OCI-LY7 (cell line): ENCODE data around the gene KAT2A. TPM values are rescaled to one million over a fixed set of nuclear protein-coding genes. Genes with fewer than 3 reads are reported as not detected.

ENCODE experiments used
- BruUV-seq: library from RNA; stranded (reverse); fragments of 400-500 nt; replicated peaks from 2 replicates; lab custom pipeline; 2021; lab: Mats Ljungman, UMichigan
- CTCF ChIA-PET: fragments of 300-600 bp; sonication (Branson Sonifier 250); formaldehyde crosslinking; loops from one replicate; lab custom pipeline; 2022; ENCODE audit warnings: antibody characterized with exemption; ENCODE audit not compliant: unreplicated experiment; lab: Charles Lee
- POLR2A ChIA-PET: fragments of 300-600 bp; sonication (Branson Sonifier 250); formaldehyde crosslinking; loops from one replicate; lab custom pipeline; 2022; ENCODE audit warnings: antibody characterized with exemption; lab: Charles Lee
- DNase-seq: peaks from one replicate; pipeline ENCODE4 v3.0.0-alpha.2; 2015; ENCODE audit warnings: low spot score
- H2AFZ ChIP-seq: fragments of 200-600 bp; sonication (generic), shearing (Covaris generic); 2 replicates; pipeline ENCODE4 v1.6.1; 2014; ENCODE audit warnings: mild to moderate bottlenecking, antibody characterized with exemption, low read length, moderate library complexity
- H3K27ac ChIP-seq: fragments of 200-600 bp; sonication (generic); 2 replicates; pipeline ENCODE4 v1.5.1; 2014; ENCODE audit warnings: mixed run types, low read depth, mild to moderate bottlenecking, moderate library complexity, low read length, inconsistent platforms; ENCODE audit not compliant: poor library complexity, severe bottlenecking
- H3K36me3 ChIP-seq: fragments of 200-600 bp; sonication (generic); 2 replicates; pipeline ENCODE4 v1.6.1; 2014; ENCODE audit warnings: mild to moderate bottlenecking, antibody characterized with exemption, low read length, moderate library complexity, mixed read lengths; ENCODE audit not compliant: insufficient read depth
- H3K4me1 ChIP-seq: fragments of 200-600 bp; sonication (generic); 2 replicates; pipeline ENCODE4 v1.5.1; 2014; ENCODE audit warnings: mild to moderate bottlenecking, low read length; ENCODE audit not compliant: insufficient read depth, poor library complexity, severe bottlenecking
- H3K4me2 ChIP-seq: fragments of 200-600 bp; sonication (generic); 2 replicates; pipeline ENCODE4 v1.6.1; 2014; ENCODE audit warnings: mild to moderate bottlenecking, low read length
- H3K4me3 ChIP-seq: fragments of 200-600 bp; sonication (generic); 2 replicates; pipeline ENCODE4 v1.5.1; 2014; ENCODE audit warnings: mild to moderate bottlenecking, low read depth, low read length; ENCODE audit not compliant: poor library complexity, severe bottlenecking
- H3K79me2 ChIP-seq: fragments of 200-600 bp; sonication (generic); 2 replicates; pipeline ENCODE4 v1.6.1; 2016; ENCODE audit warnings: low read depth, mild to moderate bottlenecking, low read length, moderate library complexity, mixed read lengths; ENCODE audit not compliant: insufficient read depth
- H3K9me2 ChIP-seq: fragments of 200-600 bp; sonication (generic); 2 replicates; pipeline ENCODE4 v1.6.1; 2016; ENCODE audit warnings: mild to moderate bottlenecking, low read length, mixed read lengths; ENCODE audit not compliant: insufficient read depth
- H3K9me3 ChIP-seq: fragments of 200-600 bp; sonication (generic); 2 replicates; pipeline ENCODE4 v1.6.1; 2014; ENCODE audit warnings: mild to moderate bottlenecking, mixed run types, low read length, mixed read lengths
- H4K20me1 ChIP-seq: fragments of 200-600 bp; sonication (generic); 2 replicates; pipeline ENCODE4 v1.6.1; 2014; ENCODE audit warnings: mild to moderate bottlenecking, antibody characterized with exemption, low read length, moderate library complexity, mixed read lengths; ENCODE audit not compliant: insufficient read depth
- EZH2phosphoT487 ChIP-seq: fragments of 200-600 bp; sonication (generic); IDR thresholded peaks from 2 replicates; pipeline ENCODE4 v1.6.1; 2018; ENCODE audit warnings: low read depth, borderline replicate concordance, mild to moderate bottlenecking, mixed run types, antibody characterized with exemption, low read length, moderate library complexity, mixed read lengths
- intact Hi-C: fragments of 100-400 bp; cut with micrococcal nuclease; formaldehyde crosslinking; loops from one replicate; pipeline ENCODE4 v1.10.0; 2022; ENCODE audit not compliant: unreplicated experiment
- total RNA-seq, 2 experiments: library from RNA; depleted of rRNA in 1 of 2; stranded (reverse); fragments of >200 nt in 1 of 2; shearing (Covaris generic) in 1 of 2; gene quantifications; 2 replicates each; pipeline ENCODE4 v1.2.3, GENCODE V29; 2014 to 2022
- TF ChIP-seq, protein P1 (sequence below): fragments of 200-600 bp; sonication (generic); conservative IDR thresholded peaks from 2 replicates; pipeline ENCODE4 v1.5.1; 2014; ENCODE audit warnings: mild to moderate bottlenecking, antibody characterized with exemption, low read length, moderate library complexity, mixed read lengths

KAT2A gene
- total RNA-seq, 2 experiments from 2014 or later: 73.0 to 89.8 TPM

DNA sequence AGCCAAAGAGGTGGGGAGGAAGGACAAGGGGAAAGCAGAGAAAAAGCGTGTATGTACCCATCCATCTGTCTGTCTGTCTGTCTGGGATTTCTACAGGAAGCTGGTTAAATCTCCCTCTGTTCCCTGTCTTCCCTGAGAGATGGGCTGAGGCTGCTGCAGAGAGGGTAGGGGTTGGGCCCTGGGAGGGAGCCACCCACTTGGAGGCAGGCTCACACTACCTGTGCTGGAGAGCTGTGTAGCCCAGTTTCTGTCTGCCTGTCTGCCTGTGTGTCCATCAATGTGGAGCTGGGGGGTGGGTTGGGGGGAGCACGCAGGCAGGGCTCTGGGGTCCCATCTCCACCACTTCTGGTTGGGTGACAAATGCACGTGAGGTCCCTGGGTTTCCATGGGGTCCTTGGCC is 52.2 kb downstream of the KAT2A start:
- intact Hi-C loops: loop anchor here (5.0 kb wide), 1 partner anchor 33 kb away; no protein-coding TSS in a partner anchor
- no peaks in the 10 kb centered on the region for H3K79me2 ChIP-seq
- BruUV-seq: no TSS peak
- POLR2A ChIA-PET: interaction anchor here (0.6 kb wide), 1 partner anchor 8 kb away, joined by 3 read pairs; no protein-coding TSS in a partner anchor
- H3K4me3 ChIP-seq: no peak overlapping the region
- no peaks in the 10 kb centered on the region for H3K9me3 ChIP-seq
- H3K9me2 ChIP-seq: no peaks in the 10 kb centered on the region
- no peak overlapping the region for H3K27ac ChIP-seq
- no peaks in the 10 kb centered on the region for H3K36me3 ChIP-seq
- DNase-seq: no peak
- H2AFZ ChIP-seq: no peak overlapping the region
- TF ChIP-seq EZH2phosphoT487: no peak
- TF ChIP-seq, protein P1, sequence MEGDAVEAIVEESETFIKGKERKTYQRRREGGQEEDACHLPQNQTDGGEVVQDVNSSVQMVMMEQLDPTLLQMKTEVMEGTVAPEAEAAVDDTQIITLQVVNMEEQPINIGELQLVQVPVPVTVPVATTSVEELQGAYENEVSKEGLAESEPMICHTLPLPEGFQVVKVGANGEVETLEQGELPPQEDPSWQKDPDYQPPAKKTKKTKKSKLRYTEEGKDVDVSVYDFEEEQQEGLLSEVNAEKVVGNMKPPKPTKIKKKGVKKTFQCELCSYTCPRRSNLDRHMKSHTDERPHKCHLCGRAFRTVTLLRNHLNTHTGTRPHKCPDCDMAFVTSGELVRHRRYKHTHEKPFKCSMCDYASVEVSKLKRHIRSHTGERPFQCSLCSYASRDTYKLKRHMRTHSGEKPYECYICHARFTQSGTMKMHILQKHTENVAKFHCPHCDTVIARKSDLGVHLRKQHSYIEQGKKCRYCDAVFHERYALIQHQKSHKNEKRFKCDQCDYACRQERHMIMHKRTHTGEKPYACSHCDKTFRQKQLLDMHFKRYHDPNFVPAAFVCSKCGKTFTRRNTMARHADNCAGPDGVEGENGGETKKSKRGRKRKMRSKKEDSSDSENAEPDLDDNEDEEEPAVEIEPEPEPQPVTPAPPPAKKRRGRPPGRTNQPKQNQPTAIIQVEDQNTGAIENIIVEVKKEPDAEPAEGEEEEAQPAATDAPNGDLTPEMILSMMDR: no peak
- H3K4me2 ChIP-seq: no peak overlapping the region
- H4K20me1 ChIP-seq: no peaks in the 10 kb centered on the region
- CTCF ChIA-PET: no interaction called here
- H3K4me1 ChIP-seq: peaks cover 20% of the 10 kb centered on the region

DNA sequence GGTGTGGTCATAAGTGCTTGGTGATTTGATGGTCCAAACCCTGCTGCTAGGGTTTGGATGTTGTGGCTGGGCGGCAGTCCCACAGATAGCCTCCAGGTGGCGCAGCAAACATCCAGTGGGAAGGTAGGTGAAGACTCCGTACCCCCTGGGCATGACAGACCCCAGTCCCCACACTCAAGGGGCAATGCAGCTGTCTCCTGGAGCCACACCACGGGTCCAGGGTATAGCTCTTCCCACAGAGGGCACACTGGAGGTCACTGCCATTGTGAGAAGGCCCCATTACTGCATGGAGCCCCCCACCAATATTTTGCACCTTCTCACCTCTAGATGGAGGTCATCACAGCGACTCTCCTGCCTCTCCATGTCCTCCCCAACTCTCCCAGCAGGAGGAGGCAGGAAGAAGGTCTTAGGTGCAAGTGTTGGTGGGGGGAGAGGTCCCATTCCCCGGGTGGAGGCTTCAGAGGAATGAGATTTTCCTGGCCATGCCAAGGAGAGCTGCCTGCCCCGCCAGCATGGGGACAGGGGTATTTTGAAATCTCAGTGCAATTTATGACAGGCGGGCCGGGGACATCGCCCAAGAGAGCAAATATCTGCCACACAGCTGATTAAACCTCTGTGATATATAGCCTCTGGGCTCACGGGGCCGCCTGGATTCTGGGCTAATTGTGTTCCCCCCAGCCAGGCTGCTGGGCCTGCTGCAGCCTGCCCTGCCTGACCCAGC is 53.6 kb downstream of the KAT2A start:
- no peaks in the 10 kb centered on the region for H4K20me1 ChIP-seq
- ChIA-PET POLR2A (interaction anchor here (0.6 to 1.6 kb wide), 2 partner anchors 37 to 67 kb away, joined by 3 to 4 read pairs; no protein-coding TSS in a partner anchor), CTCF (interaction anchor here (1.5 kb wide), 1 partner anchor 48 kb away, joined by 3 read pairs; no protein-coding TSS in a partner anchor)
- DNase-seq: peak; percentile 72
- peaks cover 23% of the 10 kb centered on the region for H3K4me1 ChIP-seq
- H3K4me3 ChIP-seq: no peak overlapping the region
- H2AFZ ChIP-seq: no peak overlapping the region
- TF ChIP-seq, protein P1: peak; percentile 99
- TF ChIP-seq EZH2phosphoT487: no peak
- H3K36me3 ChIP-seq: no peaks in the 10 kb centered on the region
- no peaks in the 10 kb centered on the region for H3K9me3 ChIP-seq
- intact Hi-C loops: loop anchor here (1.0 to 5.0 kb wide), 4 partner anchors 35 to 104 kb away; no protein-coding TSS in a partner anchor
- no peaks in the 10 kb centered on the region for H3K79me2 ChIP-seq
- no peak overlapping the region for H3K4me2 ChIP-seq
- no TSS peak for BruUV-seq
- no peak overlapping the region for H3K27ac ChIP-seq
- no peaks in the 10 kb centered on the region for H3K9me2 ChIP-seq

DNA sequence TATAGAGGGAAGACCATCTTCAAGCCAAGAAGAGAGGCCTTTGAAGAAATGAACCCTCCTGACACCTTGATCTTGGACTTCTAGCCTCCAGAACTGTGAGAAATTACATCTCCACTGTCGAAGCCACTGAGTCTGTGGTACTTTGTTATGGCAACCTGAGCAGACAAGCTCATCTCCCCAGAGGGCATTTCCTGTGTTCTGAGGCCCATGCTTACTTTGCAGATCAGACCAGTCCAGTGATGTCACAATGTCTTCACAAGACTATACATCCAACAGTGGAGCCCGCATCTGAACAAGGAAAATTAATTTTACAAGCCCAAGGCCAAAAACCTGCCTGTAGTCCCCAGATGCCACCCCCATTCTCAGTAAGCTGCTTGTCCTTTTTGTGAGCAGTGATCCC is 56.0 kb downstream of the KAT2A start:
- Histone ChIP-seq H3K4me3 (no peak overlapping the region), H3K79me2 (no peaks in the 10 kb centered on the region), H2AFZ (no peak overlapping the region), H3K27ac (no peak overlapping the region), H3K9me2 (no peaks in the 10 kb centered on the region), H3K36me3 (no peaks in the 10 kb centered on the region), H3K4me1 (peaks cover 11% of the 10 kb centered on the region), H4K20me1 (no peaks in the 10 kb centered on the region), H3K4me2 (no peak overlapping the region), H3K9me3 (no peaks in the 10 kb centered on the region)
- CTCF ChIA-PET: no interaction called here
- TF ChIP-seq, protein P1: no peak
- no peak for TF ChIP-seq EZH2phosphoT487
- POLR2A ChIA-PET: interaction anchor here (0.5 to 1.4 kb wide), 2 partner anchors 45 to 511 kb away, joined by 3 to 5 read pairs; partner anchors contain the start of gene NKIRAS2
- intact Hi-C loops: loop anchor here (5.0 kb wide), 1 partner anchor 37 kb away; no protein-coding TSS in a partner anchor
- DNase-seq: no peak
- BruUV-seq: no TSS peak
